ENCODE measurements around the gene OAS3.

GRCh38 chr12:112977641-112978040 is 39.4 kb downstream of the OAS3 start:
- no peak for TF ChIP-seq NR2C2 (IDR thresholded peaks at IDR 0.05; ENCODE audit: borderline replicate concordance, control insufficient read depth, insufficient read length, low read depth)
- TF ChIP-seq CTCF (IDR thresholded peaks at IDR 0.05 in 2 of 3, conservative IDR thresholded peaks at IDR 0.05 in 1 of 3; ENCODE audit: control insufficient read depth in 2 of 3, extremely low read depth in 1 of 3, insufficient read depth in 1 of 3, low read depth in 3 of 3, low read length in 3 of 3): no peak
